M059J (cell line): ENCODE measurements around the gene TECTB. TPM values are rescaled to one million over a fixed set of nuclear protein-coding genes. Genes with fewer than 3 reads are reported as not detected.

Source experiments
- DNase-seq: peaks from one replicate; pipeline ENCODE4 v3.0.0-alpha.2; 2012; ENCODE audit warnings: low read depth
- total RNA-seq: library from RNA; depleted of rRNA; stranded (reverse); fragments of >200 nt; shearing (Covaris generic); gene quantifications from 2 replicates; pipeline ENCODE4 v1.2.3, GENCODE V29; 2014

TECTB gene
- total RNA-seq, 1 experiment from 2014 or later = 0.15 TPM

GRCh38 chr10:112308125-112308502 lies 24.9 kb downstream of the TECTB start:
- no peak for DNase-seq

DNA sequence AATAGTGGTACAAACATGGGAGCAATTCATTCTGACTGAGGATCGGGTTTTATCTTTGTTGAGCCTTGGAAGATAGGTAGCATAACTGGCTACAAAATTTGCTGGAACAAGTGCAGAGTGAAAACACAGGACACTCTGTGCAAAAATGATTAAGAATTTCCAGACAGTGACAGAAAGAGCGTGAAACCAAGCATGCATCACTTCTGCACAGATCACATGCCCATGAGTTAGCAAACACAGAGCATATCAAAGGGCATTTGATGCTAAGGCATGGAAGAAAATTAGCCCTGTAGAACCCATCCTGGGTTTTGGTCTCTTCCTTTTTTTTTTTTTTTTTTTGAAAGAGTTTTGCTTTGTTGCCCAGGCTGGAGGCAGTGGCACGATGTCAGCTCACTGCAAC lies 28.3 kb downstream of the TECTB start:
- DNase-seq = no peak

DNA sequence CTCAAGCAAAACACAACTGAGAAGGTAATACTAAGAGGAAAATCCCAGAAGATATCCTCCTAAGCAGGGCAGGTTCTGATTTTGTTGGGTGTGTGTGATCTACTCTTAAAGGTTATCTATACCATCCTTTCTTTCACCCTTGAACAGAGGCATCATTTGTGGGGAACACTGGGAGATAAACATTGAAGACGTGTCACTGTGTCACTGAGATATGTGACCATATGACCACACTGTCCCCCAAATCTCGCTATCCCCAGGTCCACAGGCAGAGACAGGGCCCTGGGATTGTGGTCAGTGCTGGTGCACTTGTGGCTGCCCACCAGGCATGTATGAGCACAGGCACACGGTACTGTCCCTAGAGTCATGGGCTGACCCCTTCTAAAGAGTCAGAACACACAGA lies 30.0 kb downstream of the TECTB start:
- DNase-seq = no peak

DNA sequence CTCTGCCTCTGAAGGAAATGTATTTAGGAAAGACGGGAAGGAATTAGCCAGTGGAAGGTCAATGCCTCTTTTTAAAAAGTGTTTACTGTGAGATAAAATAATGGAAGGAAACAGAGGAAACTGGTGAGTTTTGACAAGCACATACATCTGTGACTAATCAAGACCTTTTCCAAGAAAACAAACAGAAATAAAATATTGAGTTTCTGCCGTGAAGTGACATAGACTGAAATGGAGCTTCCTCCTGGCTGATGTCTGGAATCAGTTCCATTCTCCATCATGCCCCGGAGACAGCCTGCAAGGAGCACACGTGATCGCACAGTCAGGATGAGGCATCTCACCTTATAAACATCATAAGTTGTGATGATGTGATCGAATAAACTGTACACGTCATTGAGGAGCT lies 30.7 kb downstream of the TECTB start:
- no peak for DNase-seq

GRCh38 chr10:112314822-112315474 lies 31.7 kb downstream of the TECTB start:
- peak; percentile 64 for DNase-seq

DNA sequence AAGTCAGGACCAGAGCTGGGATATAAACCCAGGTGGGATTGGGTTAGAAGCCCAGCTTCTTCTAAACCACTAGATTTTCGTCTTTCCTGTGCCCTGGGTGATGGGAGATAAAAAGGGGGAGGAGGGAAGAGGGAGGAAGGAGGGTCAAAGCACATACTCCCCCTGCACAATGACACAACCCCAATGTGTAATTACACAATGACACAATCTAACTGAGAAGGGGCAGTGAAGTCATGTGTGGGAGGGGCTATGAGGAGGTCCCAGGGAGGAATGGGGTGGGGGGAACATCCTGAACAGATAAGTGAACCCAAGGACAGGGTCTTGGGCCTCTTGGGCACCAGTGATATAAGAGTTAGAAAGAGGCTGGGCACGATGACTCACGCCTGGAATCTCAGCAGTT lies 44.5 kb downstream of the TECTB start:
- no peak for DNase-seq

- no peak for DNase-seq
These were observed 47.0 kb downstream of the TECTB start for GRCh38 chr10:112330162-112330561.

DNA sequence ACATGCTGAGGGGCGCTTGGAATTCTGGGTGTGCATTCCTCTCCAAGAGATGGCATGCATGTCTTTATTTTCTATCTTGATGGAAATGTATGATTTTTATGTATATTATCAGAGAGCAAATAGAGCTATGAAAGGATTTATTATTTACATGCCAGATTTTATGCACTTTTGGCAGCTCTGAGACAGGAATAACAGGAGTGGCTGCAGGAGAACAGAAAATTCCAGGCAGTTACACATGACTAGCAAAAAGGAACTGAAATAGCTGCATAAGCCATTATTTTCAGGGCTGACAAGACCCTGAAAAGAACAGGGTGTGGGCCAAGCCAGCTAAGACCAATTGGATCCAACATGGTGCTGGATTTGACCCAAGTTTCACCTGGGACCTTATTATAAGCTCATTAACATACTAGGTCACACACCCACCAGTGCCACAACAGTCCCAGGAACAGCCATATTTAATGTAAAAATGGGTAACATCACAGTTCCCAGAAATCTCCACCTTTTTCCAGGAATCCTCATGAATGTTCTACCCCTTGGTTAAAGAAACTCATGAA lies 47.5 kb downstream of the TECTB start:
- no peak for DNase-seq

GRCh38 chr10:112332022-112332421 lies 48.8 kb downstream of the TECTB start:
- peak; percentile 30 for DNase-seq

DNA sequence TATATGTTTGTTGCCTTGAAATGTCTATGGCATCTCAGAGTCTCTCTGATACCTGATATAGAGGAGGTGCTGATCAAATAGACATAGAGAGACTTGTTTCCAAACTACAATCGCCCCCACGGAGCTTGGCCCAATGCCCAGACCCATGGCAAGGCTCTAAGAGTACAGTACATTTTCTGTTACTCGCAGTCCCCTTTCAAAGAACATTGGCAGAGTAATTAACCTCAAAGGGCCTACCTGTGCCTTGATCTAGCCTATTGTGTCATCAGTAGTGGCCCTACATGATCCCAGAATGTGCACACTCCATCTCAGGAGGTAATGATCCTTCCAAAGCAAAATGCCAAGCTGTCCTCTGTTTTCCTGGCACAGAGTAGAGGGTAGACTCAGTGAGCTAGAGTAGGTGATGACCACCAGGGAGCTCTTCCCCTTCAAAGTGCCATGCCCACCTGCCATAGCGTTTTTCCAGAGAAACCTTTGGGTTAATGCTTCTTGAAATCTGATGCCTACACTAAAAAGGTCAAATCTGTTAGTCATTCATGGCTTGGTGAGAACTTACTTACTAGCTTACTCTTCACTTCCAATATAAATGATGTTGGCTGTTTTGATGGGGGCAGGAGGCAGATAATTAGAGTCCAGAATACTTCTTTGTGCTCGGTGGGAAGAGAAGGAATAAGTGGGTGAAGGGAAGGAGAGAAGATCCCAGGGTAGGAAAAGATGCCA lies 49.5 kb downstream of the TECTB start:
- DNase-seq = peak; percentile 59

DNA sequence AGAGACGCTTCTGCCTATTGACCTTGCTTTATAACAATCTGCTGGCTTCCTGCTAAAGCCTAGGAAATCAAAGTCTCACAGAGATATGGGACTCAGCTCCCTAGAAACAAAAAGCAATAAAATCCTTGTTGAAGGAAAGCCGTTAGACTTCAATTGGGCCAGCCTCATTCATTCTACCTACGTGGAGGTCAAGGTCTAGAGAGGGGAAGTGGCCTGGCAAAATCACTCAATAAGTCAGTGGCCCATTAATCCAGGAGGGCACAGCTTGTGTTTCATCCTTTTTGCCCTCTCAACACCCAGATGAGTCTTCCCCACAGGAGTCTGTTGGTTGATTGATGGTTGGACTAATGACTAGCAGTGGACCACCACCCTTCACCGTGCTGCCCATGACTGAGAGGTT lies 50.3 kb downstream of the TECTB start:
- no peak for DNase-seq

DNA sequence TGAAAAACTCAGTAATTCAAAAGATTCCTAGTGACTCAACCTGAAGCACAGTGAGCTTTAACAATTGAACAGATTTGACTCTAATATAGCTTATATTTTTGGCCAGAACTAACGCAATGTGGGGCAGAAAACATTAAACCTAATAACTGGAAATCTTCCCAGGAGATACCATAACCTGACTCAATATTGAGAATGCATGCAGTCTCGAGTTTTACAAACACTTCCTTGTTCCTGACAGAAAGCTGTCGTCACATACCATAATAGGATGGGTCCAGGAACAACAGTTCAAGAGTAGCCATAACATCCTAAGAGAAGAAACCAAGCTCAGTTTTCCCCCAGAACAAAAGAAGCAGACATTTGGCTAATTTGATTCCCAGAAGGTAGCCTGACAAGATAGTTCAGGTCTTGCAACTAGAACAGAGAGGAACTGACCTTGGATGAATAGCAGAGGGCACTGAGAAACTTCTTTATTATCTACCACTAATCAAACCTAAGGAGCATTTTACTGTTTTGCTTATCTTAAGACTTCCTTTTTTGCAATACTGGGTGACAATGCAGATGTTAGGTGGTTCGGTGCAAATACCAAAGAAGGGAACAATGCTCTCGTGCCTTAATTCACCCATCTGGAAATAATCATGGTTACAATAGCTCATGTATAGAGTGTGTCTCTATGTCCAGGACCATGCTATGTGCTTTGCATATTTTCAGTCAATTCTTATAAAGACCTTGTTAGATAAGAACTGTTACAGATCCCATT lies 52.1 kb downstream of the TECTB start:
- DNase-seq = no peak

DNA sequence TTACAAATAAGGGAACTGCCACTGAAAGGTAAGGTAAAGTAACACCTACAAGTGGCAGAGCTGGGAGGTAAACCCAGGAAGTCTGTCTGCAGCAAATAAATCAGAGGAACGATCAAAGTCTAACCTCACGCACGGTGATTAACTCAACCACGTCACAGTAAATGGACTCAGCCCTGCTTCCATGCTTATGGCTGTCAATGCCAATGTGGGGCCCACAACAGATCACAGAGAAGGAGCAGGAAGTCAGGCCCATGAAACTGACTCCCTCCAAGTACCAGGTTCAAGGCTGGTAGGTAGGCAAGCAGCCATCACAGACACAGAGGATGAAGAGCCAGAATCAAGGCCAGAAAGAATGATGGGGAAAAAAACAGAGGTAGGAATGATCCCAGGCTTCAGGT lies 52.7 kb downstream of the TECTB start:
- DNase-seq = no peak

- no peak for DNase-seq
These were observed 53.5 kb downstream of the TECTB start for GRCh38 chr10:112336556-112337201.

GRCh38 chr10:112338957-112339356 lies 55.8 kb downstream of the TECTB start:
- DNase-seq = no peak

- no peak for DNase-seq
These were observed 57.4 kb downstream of the TECTB start for GRCh38 chr10:112340601-112341000.

GRCh38 chr10:112343056-112343806 lies 60.0 kb downstream of the TECTB start:
- DNase-seq = no peak

DNA sequence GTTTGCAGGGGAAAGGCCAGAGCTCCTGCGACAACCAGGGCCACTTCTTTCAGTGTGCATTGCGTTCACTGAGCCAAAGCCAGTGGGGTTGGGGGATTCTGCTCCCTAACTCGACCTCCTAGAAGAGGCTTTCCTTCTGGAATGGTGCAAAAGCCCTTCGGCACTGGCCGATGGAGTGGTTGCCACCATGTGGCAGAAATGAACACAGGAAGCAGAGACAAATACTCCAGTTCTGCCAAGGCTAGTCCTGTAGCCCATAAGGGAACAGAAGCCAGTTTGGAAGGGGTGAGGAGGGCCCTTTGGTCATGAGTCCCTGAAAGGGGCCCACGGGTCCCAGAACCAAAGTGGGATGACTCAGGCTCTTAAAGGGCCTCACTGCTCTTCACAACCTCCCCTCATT lies 61.1 kb downstream of the TECTB start:
- DNase-seq = no peak

DNA sequence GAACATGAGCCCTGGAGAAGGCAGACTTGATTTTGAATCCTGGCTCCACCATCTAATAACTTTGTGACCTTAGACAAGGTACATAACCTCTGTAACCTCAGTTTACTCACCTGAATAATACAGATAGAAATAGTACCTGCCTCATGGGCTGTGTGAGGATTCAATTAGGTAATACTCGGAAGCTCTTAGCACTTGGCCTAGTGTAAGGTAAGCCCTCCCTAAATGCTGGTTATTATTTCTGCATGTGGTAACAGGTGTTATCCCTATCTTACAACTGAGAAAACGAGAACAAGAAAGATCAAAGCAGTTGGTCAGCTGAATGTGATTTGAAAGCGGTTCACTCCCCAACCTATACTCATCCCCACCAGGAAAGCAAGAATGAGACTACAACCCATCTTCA lies 62.0 kb downstream of the TECTB start:
- DNase-seq = no peak

GRCh38 chr10:112345743-112346142 lies 62.5 kb downstream of the TECTB start:
- no peak for DNase-seq

DNA sequence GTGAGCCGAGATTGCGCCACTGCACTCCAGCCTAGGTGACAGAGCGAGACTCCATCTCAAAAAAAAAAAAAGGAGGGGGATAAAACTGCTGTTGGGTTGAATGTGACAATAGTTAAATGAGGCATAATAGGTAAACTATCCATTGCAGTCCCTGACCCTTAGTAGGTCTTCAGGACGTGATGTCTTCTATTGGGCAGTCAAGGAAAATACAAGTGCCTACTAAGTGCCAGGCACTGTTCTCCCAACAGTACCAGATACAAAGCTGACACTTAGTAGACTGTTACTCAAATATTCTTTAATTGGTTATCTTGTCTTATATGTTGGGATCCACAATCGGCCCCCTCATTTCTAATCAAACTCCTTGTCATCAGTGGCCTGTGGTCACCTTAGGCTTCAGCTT lies 63.6 kb downstream of the TECTB start:
- DNase-seq = no peak
